ENCODE results near the gene CYSRT1. TPM values are rescaled to one million over a fixed set of nuclear protein-coding genes. Genes with fewer than 3 reads are reported as not detected.

The CYSRT1 gene
- total RNA-seq, 1 experiment from 2014 or later = 3.0 TPM

- no TSS peak for BruUV-seq (replicated peaks)
- TF ChIP-seq, protein P1, sequence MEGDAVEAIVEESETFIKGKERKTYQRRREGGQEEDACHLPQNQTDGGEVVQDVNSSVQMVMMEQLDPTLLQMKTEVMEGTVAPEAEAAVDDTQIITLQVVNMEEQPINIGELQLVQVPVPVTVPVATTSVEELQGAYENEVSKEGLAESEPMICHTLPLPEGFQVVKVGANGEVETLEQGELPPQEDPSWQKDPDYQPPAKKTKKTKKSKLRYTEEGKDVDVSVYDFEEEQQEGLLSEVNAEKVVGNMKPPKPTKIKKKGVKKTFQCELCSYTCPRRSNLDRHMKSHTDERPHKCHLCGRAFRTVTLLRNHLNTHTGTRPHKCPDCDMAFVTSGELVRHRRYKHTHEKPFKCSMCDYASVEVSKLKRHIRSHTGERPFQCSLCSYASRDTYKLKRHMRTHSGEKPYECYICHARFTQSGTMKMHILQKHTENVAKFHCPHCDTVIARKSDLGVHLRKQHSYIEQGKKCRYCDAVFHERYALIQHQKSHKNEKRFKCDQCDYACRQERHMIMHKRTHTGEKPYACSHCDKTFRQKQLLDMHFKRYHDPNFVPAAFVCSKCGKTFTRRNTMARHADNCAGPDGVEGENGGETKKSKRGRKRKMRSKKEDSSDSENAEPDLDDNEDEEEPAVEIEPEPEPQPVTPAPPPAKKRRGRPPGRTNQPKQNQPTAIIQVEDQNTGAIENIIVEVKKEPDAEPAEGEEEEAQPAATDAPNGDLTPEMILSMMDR (IDR thresholded peaks at IDR 0.05; ENCODE audit: unreplicated experiment) = no peak
- peaks cover 10% of the 10 kb centered on the region for H3K27me3 Mint-ChIP-seq (ENCODE audit: unreplicated experiment)
- CTCF ChIA-PET = interaction anchor here (0.6 kb wide), 1 partner anchor 163 kb away, joined by 3 read pairs; no protein-coding TSS in a partner anchor
- no peaks in the 10 kb centered on the region for H3K9me3 Mint-ChIP-seq (ENCODE audit: low read depth, unreplicated experiment)
- H3K4me1 Mint-ChIP-seq (ENCODE audit: low read depth, unreplicated experiment) = peaks cover 24% of the 10 kb centered on the region
- no peak overlapping the region for H3K27ac Mint-ChIP-seq (ENCODE audit: unreplicated experiment)
- peaks cover 24% of the 10 kb centered on the region for H3K36me3 Mint-ChIP-seq (ENCODE audit: insufficient read depth, unreplicated experiment)
- intact Hi-C loops (cut with micrococcal nuclease; ENCODE audit: unreplicated experiment) = loop anchor here (5.0 kb wide), 1 partner anchor 53 kb away; no protein-coding TSS in a partner anchor
- no peak overlapping the region for H3K4me3 Mint-ChIP-seq (ENCODE audit: low read depth, unreplicated experiment)
- DNase-seq = no peak
Observed at GRCh38 chr9:137229903-137230704, 5.1 kb downstream of the CYSRT1 start.

GRCh38 chr9:137230705-137231371 is 5.9 kb downstream of the CYSRT1 start, which contains the start of gene SLC34A3:
Gene SLC34A3 (plus strand): TSS chr9:137230901. CDS start chr9:137231703, 802 bp downstream.
- Mint-ChIP-seq H3K9me3 (ENCODE audit: low read depth, unreplicated experiment) (no peaks in the 10 kb centered on the region), H3K4me1 (ENCODE audit: low read depth, unreplicated experiment) (peaks cover 27% of the 10 kb centered on the region), H3K36me3 (ENCODE audit: insufficient read depth, unreplicated experiment) (peaks cover 29% of the 10 kb centered on the region), H3K4me3 (ENCODE audit: low read depth, unreplicated experiment) (no peak within 1 kb of the TSS), H3K27me3 (ENCODE audit: unreplicated experiment) (peaks cover 17% of the 10 kb centered on the region), H3K27ac (ENCODE audit: unreplicated experiment) (no peak within 1 kb of the TSS)
- CTCF ChIA-PET = interaction anchor here (0.6 kb wide), 1 partner anchor 163 kb away, joined by 3 read pairs; no protein-coding TSS in a partner anchor
- no peak for DNase-seq
- no TSS peak for BruUV-seq (replicated peaks)
- TF ChIP-seq, protein P1 (IDR thresholded peaks at IDR 0.05; ENCODE audit: unreplicated experiment) = no peak
- intact Hi-C loops (cut with micrococcal nuclease; ENCODE audit: unreplicated experiment) = no loop called here

- Mint-ChIP-seq H3K27ac (ENCODE audit: unreplicated experiment) (no peak overlapping the region), H3K4me1 (ENCODE audit: low read depth, unreplicated experiment) (peaks cover 22% of the 10 kb centered on the region), H3K36me3 (ENCODE audit: insufficient read depth, unreplicated experiment) (peaks cover 25% of the 10 kb centered on the region), H3K4me3 (ENCODE audit: low read depth, unreplicated experiment) (no peak overlapping the region), H3K9me3 (ENCODE audit: low read depth, unreplicated experiment) (no peaks in the 10 kb centered on the region), H3K27me3 (ENCODE audit: unreplicated experiment) (peaks cover 17% of the 10 kb centered on the region)
- CTCF ChIA-PET = interaction anchor here (0.6 kb wide), 1 partner anchor 86 kb away, joined by 3 read pairs; no protein-coding TSS in a partner anchor
- TF ChIP-seq, protein P1 (IDR thresholded peaks at IDR 0.05; ENCODE audit: unreplicated experiment) = no peak
- no TSS peak for BruUV-seq (replicated peaks)
- intact Hi-C loops (cut with micrococcal nuclease; ENCODE audit: unreplicated experiment) = no loop called here
- DNase-seq = no peak
Observed at GRCh38 chr9:137231372-137232039, 6.5 kb downstream of the CYSRT1 start.

- no peak for DNase-seq
- TF ChIP-seq, protein P1 (IDR thresholded peaks at IDR 0.05; ENCODE audit: unreplicated experiment) = no peak
- no TSS peak for BruUV-seq (replicated peaks)
- Mint-ChIP-seq H3K27ac (ENCODE audit: unreplicated experiment) (no peak overlapping the region), H3K4me1 (ENCODE audit: low read depth, unreplicated experiment) (peaks cover 18% of the 10 kb centered on the region), H3K9me3 (ENCODE audit: low read depth, unreplicated experiment) (no peaks in the 10 kb centered on the region), H3K4me3 (ENCODE audit: low read depth, unreplicated experiment) (no peak overlapping the region), H3K36me3 (ENCODE audit: insufficient read depth, unreplicated experiment) (peaks cover 19% of the 10 kb centered on the region), H3K27me3 (ENCODE audit: unreplicated experiment) (peaks cover 17% of the 10 kb centered on the region)
- intact Hi-C loops (cut with micrococcal nuclease; ENCODE audit: unreplicated experiment) = no loop called here
- CTCF ChIA-PET = interaction anchor here (0.6 kb wide), 1 partner anchor 86 kb away, joined by 3 read pairs; no protein-coding TSS in a partner anchor
Observed at GRCh38 chr9:137232101-137232500, 7.1 kb downstream of the CYSRT1 start.

All from Calu3 (cell line).